ENCODE data around the gene SORBS2.

DNA sequence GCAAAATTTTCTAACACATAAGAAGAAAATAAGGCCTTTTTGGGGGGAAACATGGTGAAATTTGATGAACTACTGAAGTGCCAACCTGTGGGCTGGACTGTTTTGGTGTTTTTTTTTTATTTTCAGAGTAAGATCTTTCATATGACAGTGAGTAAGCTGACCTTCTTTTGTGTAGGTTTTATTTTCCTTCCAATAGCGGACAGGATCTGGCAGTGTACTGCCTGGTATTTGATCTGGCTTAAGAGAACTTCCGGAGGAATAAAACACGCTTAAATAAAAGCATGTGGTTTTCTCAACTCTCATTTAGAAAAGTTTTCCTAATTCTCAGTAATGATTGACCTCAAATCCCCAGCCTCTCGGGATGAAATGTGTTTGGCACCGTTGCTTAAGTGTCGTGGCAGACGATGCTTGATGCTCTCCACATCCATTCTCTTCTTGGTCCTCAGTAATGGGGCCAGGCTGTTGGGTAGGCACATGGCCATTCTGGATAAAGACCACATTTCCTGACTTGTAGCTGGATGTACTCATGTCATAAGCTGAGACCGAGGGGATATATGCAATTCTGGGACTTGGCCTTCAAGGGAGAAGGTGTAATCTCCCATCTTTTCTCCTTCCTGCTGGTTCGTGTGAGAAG lies 211.1 kb downstream of the SORBS2 start:
- TF ChIP-seq, protein P1, sequence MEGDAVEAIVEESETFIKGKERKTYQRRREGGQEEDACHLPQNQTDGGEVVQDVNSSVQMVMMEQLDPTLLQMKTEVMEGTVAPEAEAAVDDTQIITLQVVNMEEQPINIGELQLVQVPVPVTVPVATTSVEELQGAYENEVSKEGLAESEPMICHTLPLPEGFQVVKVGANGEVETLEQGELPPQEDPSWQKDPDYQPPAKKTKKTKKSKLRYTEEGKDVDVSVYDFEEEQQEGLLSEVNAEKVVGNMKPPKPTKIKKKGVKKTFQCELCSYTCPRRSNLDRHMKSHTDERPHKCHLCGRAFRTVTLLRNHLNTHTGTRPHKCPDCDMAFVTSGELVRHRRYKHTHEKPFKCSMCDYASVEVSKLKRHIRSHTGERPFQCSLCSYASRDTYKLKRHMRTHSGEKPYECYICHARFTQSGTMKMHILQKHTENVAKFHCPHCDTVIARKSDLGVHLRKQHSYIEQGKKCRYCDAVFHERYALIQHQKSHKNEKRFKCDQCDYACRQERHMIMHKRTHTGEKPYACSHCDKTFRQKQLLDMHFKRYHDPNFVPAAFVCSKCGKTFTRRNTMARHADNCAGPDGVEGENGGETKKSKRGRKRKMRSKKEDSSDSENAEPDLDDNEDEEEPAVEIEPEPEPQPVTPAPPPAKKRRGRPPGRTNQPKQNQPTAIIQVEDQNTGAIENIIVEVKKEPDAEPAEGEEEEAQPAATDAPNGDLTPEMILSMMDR (IDR thresholded peaks at IDR 0.05): no peak
- TF ChIP-seq POLR2A (IDR thresholded peaks at IDR 0.05): no peak
